Activated naive CD4-positive, alpha-beta T cell treated with Interleukin-2 at 50 U/mL for 16 hours (primary cell): ENCODE measurements around the gene ATP8A2.

ENCODE experiments used
- DNase-seq: peaks from one replicate; pipeline ENCODE4 v3.0.0-alpha.2; 2020

Gene ATP8A2

GRCh38 chr13:25633093-25633492 is 261.3 kb downstream of the ATP8A2 start:
- no peak for DNase-seq

- no peak for DNase-seq
These were observed 273.9 kb downstream of the ATP8A2 start for GRCh38 chr13:25645681-25646080.

- no peak for DNase-seq
These were observed 277.3 kb downstream of the ATP8A2 start for GRCh38 chr13:25649001-25649633.

GRCh38 chr13:25652764-25653163 is 281.0 kb downstream of the ATP8A2 start:
- DNase-seq = no peak

GRCh38 chr13:25654322-25654721 is 282.5 kb downstream of the ATP8A2 start:
- DNase-seq = no peak

GRCh38 chr13:25657157-25657556 is 285.4 kb downstream of the ATP8A2 start:
- DNase-seq = no peak

GRCh38 chr13:25659091-25659795 is 287.5 kb downstream of the ATP8A2 start:
- no peak for DNase-seq

GRCh38 chr13:25660996-25661395 is 289.2 kb downstream of the ATP8A2 start:
- no peak for DNase-seq

- DNase-seq = no peak
These were observed 290.7 kb downstream of the ATP8A2 start for GRCh38 chr13:25662516-25662915.

GRCh38 chr13:25668345-25668744 is 296.6 kb downstream of the ATP8A2 start:
- DNase-seq = no peak

GRCh38 chr13:25673711-25674110 is 301.9 kb downstream of the ATP8A2 start:
- DNase-seq = no peak

- no peak for DNase-seq
These were observed 302.6 kb downstream of the ATP8A2 start for GRCh38 chr13:25674371-25674770.

- DNase-seq = no peak
These were observed 303.3 kb downstream of the ATP8A2 start for GRCh38 chr13:25675060-25675459.

- DNase-seq = no peak
These were observed 306.2 kb downstream of the ATP8A2 start for GRCh38 chr13:25677956-25678355.

- DNase-seq = no peak
These were observed 306.6 kb downstream of the ATP8A2 start for GRCh38 chr13:25678398-25678797.

- no peak for DNase-seq
These were observed 307.4 kb downstream of the ATP8A2 start for GRCh38 chr13:25679159-25679558.

GRCh38 chr13:25679936-25680335 is 308.2 kb downstream of the ATP8A2 start:
- no peak for DNase-seq

- DNase-seq = no peak
These were observed 310.5 kb downstream of the ATP8A2 start for GRCh38 chr13:25682276-25682675.

GRCh38 chr13:25683056-25683455 is 311.3 kb downstream of the ATP8A2 start:
- DNase-seq = no peak

GRCh38 chr13:25683662-25684370 is 312.0 kb downstream of the ATP8A2 start:
- DNase-seq = no peak

- no peak for DNase-seq
These were observed 312.7 kb downstream of the ATP8A2 start for GRCh38 chr13:25684491-25684890.

GRCh38 chr13:25686831-25687470 is 315.2 kb downstream of the ATP8A2 start:
- DNase-seq = no peak

- no peak for DNase-seq
These were observed 315.9 kb downstream of the ATP8A2 start for GRCh38 chr13:25687471-25688225.
